Measurements from ENCODE around the gene FAH. TPM values are rescaled to one million over a fixed set of nuclear protein-coding genes. Genes with fewer than 3 reads are reported as not detected.
A peak's percentile ranks its signal among the peaks of the same experiment; 100 is the strongest.

FAH gene
- polyA plus RNA-seq, 1 donor (not counting 4 experiments of a cell fraction or from before 2014, with no cell fraction given): 29.4 TPM

DNA sequence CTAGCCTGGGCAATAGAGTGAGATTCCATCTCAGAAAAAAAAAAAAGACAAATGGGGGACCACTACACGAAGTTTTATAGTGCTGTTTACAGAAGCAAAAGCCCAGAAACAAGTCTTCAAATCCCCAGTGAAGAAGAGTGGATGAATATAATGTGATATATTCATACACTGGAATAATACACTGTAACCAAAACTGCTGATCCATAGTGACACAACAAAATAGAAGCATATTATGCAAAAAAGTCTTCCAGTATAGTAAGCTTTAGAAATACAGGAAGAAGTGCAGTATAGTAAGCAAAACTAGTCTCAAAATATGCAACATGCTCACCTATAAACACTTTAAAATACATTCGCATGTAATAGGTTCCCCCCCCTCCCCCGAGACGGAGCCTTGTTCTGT is 11.9 kb upstream of the FAH start:
- Histone ChIP-seq H3K79me2 (ENCODE audit: control insufficient read depth, insufficient read depth, low read length) (no peaks in the 10 kb centered on the region), H3K4me2 (ENCODE audit: control insufficient read depth, extremely low read depth, insufficient read depth, low read depth, low read length) (no peak overlapping the region), H3K27ac (ENCODE audit: control insufficient read depth, insufficient read depth, low read length) (no peak overlapping the region), H3K9me1 (ENCODE audit: control insufficient read depth, extremely low read depth, insufficient read depth, low read length) (no peaks in the 10 kb centered on the region), H3K9ac (ENCODE audit: control insufficient read depth, extremely low read depth, insufficient read depth, low read length) (no peak overlapping the region), H3K9me3 (ENCODE audit: control insufficient read depth, low read depth, low read length) (no peaks in the 10 kb centered on the region), H3K4me1 (ENCODE audit: control insufficient read depth, extremely low read depth, insufficient read depth, low read length) (peaks cover 9% of the 10 kb centered on the region), H3K4me3 (ENCODE audit: control insufficient read depth in 2 of 3, extremely low read depth in 1 of 3, insufficient read depth in 2 of 3, low read depth in 1 of 3, low read length in 3 of 3) (no peak overlapping the region), H3K27me3 (ENCODE audit: control insufficient read depth, extremely low read depth, insufficient read depth, low read length) (no peaks in the 10 kb centered on the region), H4K20me1 (ENCODE audit: control insufficient read depth, extremely low read depth, insufficient read depth, low read length) (no peaks in the 10 kb centered on the region), H3K36me3 (ENCODE audit: control insufficient read depth in 2 of 2, extremely low read depth in 1 of 2, insufficient read depth in 2 of 2, low read length in 2 of 2) (no peaks in the 10 kb centered on the region), H2AFZ (ENCODE audit: control insufficient read depth, low read length) (no peak overlapping the region)
- FAIRE-seq (no peak), DNase-seq (ENCODE audit: low read depth, low spot score) (no peak)
- dilution Hi-C loops (cut with MboI; ENCODE audit: extremely low pct_ligation_motif_present, low sequenced_read_pairs): no loop called here
- TF ChIP-seq, protein P1, sequence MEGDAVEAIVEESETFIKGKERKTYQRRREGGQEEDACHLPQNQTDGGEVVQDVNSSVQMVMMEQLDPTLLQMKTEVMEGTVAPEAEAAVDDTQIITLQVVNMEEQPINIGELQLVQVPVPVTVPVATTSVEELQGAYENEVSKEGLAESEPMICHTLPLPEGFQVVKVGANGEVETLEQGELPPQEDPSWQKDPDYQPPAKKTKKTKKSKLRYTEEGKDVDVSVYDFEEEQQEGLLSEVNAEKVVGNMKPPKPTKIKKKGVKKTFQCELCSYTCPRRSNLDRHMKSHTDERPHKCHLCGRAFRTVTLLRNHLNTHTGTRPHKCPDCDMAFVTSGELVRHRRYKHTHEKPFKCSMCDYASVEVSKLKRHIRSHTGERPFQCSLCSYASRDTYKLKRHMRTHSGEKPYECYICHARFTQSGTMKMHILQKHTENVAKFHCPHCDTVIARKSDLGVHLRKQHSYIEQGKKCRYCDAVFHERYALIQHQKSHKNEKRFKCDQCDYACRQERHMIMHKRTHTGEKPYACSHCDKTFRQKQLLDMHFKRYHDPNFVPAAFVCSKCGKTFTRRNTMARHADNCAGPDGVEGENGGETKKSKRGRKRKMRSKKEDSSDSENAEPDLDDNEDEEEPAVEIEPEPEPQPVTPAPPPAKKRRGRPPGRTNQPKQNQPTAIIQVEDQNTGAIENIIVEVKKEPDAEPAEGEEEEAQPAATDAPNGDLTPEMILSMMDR (optimal IDR thresholded peaks at IDR 0.05 in 1 of 3, IDR thresholded peaks at IDR 0.05 in 1 of 3, conservative IDR thresholded peaks at IDR 0.05 in 1 of 3; ENCODE audit: extremely low read depth in 1 of 3, insufficient read depth in 2 of 3, low read length in 3 of 3): no peak
- TF ChIP-seq EZH2 (IDR thresholded peaks at IDR 0.05; ENCODE audit: low read length): no peak

DNA sequence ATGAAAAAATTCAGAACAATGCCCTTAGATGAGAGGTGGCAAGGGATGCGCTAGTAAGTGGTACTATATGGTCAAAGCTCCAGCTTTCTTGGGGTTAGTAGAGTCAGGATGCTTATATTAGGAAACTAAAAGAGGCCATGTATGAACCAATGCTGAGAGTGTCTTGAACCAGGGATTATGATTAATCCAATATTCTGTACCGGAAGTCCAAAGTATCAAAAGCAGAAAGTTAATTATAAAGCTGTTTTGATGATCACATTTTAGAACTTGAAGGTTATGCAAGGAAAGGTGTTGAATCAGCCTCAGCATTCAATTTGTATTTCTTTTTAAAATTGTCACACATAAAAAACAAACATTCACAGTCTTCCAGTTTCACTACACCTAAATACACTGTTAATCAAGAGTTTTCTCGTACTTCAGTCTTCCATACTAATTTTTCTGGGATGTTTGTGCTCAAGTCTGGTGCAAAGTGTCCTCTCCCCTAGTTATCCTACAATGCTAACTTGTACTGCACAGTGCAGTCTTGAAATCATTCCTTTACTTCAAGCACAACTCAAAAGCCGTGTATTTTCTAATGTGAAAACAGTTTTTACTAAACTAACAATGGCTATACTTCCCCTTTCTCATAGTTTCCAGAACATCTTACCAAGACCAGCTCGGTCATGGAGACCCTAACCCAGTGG is 10.7 kb upstream of the FAH start:
- peak; percentile 5 for FAIRE-seq
- TF ChIP-seq EZH2 (IDR thresholded peaks at IDR 0.05; ENCODE audit: low read length): no peak
- TF ChIP-seq, protein P1 (optimal IDR thresholded peaks at IDR 0.05 in 1 of 3, IDR thresholded peaks at IDR 0.05 in 1 of 3, conservative IDR thresholded peaks at IDR 0.05 in 1 of 3; ENCODE audit: extremely low read depth in 1 of 3, insufficient read depth in 2 of 3, low read length in 3 of 3): no peak
- H3K9ac ChIP-seq (ENCODE audit: control insufficient read depth, extremely low read depth, insufficient read depth, low read length): no peak overlapping the region

More for the DNA sequence above, 10.7 kb upstream of the FAH start:
- Histone ChIP-seq H3K79me2 (ENCODE audit: control insufficient read depth, insufficient read depth, low read length) (no peaks in the 10 kb centered on the region), H3K4me2 (ENCODE audit: control insufficient read depth, extremely low read depth, insufficient read depth, low read depth, low read length) (peak overlapping the region; percentile 62), H3K27ac (ENCODE audit: control insufficient read depth, insufficient read depth, low read length) (no peak overlapping the region), H2AFZ (ENCODE audit: control insufficient read depth, low read length) (no peak overlapping the region), H3K9me1 (ENCODE audit: control insufficient read depth, extremely low read depth, insufficient read depth, low read length) (no peaks in the 10 kb centered on the region), H3K36me3 (ENCODE audit: control insufficient read depth in 2 of 2, extremely low read depth in 1 of 2, insufficient read depth in 2 of 2, low read length in 2 of 2) (no peaks in the 10 kb centered on the region), H3K9me3 (ENCODE audit: control insufficient read depth, low read depth, low read length) (no peaks in the 10 kb centered on the region), H3K27me3 (ENCODE audit: control insufficient read depth, extremely low read depth, insufficient read depth, low read length) (no peaks in the 10 kb centered on the region), H3K4me1 (ENCODE audit: control insufficient read depth, extremely low read depth, insufficient read depth, low read length) (peaks cover 9% of the 10 kb centered on the region), H4K20me1 (ENCODE audit: control insufficient read depth, extremely low read depth, insufficient read depth, low read length) (no peaks in the 10 kb centered on the region), H3K4me3 (ENCODE audit: control insufficient read depth in 2 of 3, extremely low read depth in 1 of 3, insufficient read depth in 2 of 3, low read depth in 1 of 3, low read length in 3 of 3) (no peak overlapping the region)
- dilution Hi-C loops (cut with MboI; ENCODE audit: extremely low pct_ligation_motif_present, low sequenced_read_pairs): no loop called here
- no peak for DNase-seq (ENCODE audit: low read depth, low spot score)

Measured in keratinocyte (primary cell).